ENCODE results near the gene NUP210L. TPM values are rescaled to one million over a fixed set of nuclear protein-coding genes. Genes with fewer than 3 reads are reported as not detected.

Gene NUP210L
- total and polyA plus RNA-seq, 2 donors (not counting 3 experiments of a cell fraction or from before 2014, with no cell fraction given), result 0.01 to 0.07 TPM

- Histone ChIP-seq H3K9ac (replicated peaks; ENCODE audit: extremely low read depth, insufficient read depth, low read length) (peak overlapping the region; percentile 72), H3K27ac (ENCODE audit: insufficient read depth, low read depth, low read length) (no peak overlapping the region), H3K4me2 (ENCODE audit: insufficient read depth, low read length) (peak overlapping the region; percentile 72), H3K27me3 (ENCODE audit: control insufficient read depth in 2 of 2, insufficient read depth in 2 of 2, low read length in 2 of 2) (no peaks in the 10 kb centered on the region), H3K9me1 (replicated peaks; ENCODE audit: control insufficient read depth, extremely low read depth, insufficient read depth, low read length) (no peaks in the 10 kb centered on the region), H3K4me3 (replicated peaks in 1 of 3; ENCODE audit: insufficient read depth in 1 of 3, low read depth in 1 of 3, low read length in 3 of 3) (peak overlapping the region; percentile 47 to 80 (median 75)), H2AFZ (ENCODE audit: low read depth, low read length) (no peak overlapping the region), H3K36me3 (ENCODE audit: control insufficient read depth in 2 of 2, extremely low read depth in 1 of 2, insufficient read depth in 2 of 2, low read length in 2 of 2) (peaks cover 2 to 22% of the 10 kb centered on the region in 2 experiments), H3K9me3 (replicated peaks; ENCODE audit: control insufficient read depth, insufficient read depth, low read length) (no peaks in the 10 kb centered on the region), H4K20me1 (replicated peaks; ENCODE audit: control insufficient read depth, extremely low read depth, insufficient read depth, low read length) (no peaks in the 10 kb centered on the region), H3K79me2 (ENCODE audit: control insufficient read depth, insufficient read depth, low read length) (peaks cover 40% of the 10 kb centered on the region), H3K4me1 (ENCODE audit: control insufficient read depth, extremely low read depth, insufficient read depth, low read length) (peaks cover 25% of the 10 kb centered on the region)
- FAIRE-seq (no peak), DNase-seq (ENCODE audit: low read depth, low spot score) (no peak)
- ChIA-PET CTCF (interaction anchor here (4.2 kb wide), 1 partner anchor 11 kb away, joined by 25 read pairs; the partner anchor contains the start of gene DENND4B), POLR2A (interaction anchor here (1.2 kb wide), 1 partner anchor 76 kb away, joined by 3 read pairs; no protein-coding TSS in a partner anchor)
- BruUV-seq (replicated peaks), result TSS peak; percentile 1
- no peak for TF ChIP-seq CTCF (IDR thresholded peaks at IDR 0.05; ENCODE audit: extremely low read depth in 1 of 2, insufficient read depth in 1 of 2, low read depth in 1 of 2, low read length in 2 of 2)
- TF ChIP-seq EZH2 (IDR thresholded peaks at IDR 0.05; ENCODE audit: borderline replicate concordance, low read depth, low read length, severe bottlenecking), result no peak
- no peak for TF ChIP-seq POLR2AphosphoS5 (IDR thresholded peaks at IDR 0.05; ENCODE audit: insufficient read depth, low read depth, low read length)
- TF ChIP-seq POLR2A (IDR thresholded peaks at IDR 0.05; ENCODE audit: low read depth, low read length), result no peak
- TF ChIP-seq MAX (IDR thresholded peaks at IDR 0.05; ENCODE audit: insufficient read depth, insufficient read length), result no peak
- TF ChIP-seq GATA2 (IDR thresholded peaks at IDR 0.05; ENCODE audit: insufficient read depth, insufficient read length, low read depth, low read length), result no peak
- no peak for TF ChIP-seq JUN (IDR thresholded peaks at IDR 0.05; ENCODE audit: borderline replicate concordance, insufficient read depth, insufficient read length, low read depth)
- no peak for TF ChIP-seq FOS (IDR thresholded peaks at IDR 0.05; ENCODE audit: borderline replicate concordance, insufficient read depth, low read length)
- no peak for TF ChIP-seq MYC (IDR thresholded peaks at IDR 0.05; ENCODE audit: low read depth, low read length)
- dilution Hi-C loops (cut with MboI; ENCODE audit: extremely low pct_ligation_motif_present, low sequenced_read_pairs), result no loop called here
- intact Hi-C loops (cut with micrococcal nuclease), result no loop called here
These were observed 197.7 kb downstream of the NUP210L start for GRCh38 chr1:153956997-153957715.

Measured in endothelial cell of umbilical vein (primary cell).